ENCODE results near the gene FGGY.

Gene FGGY

GRCh38 chr1:59418363-59419144, 121.7 kb downstream of the FGGY start:
- DNase-seq, result no peak

GRCh38 chr1:59419361-59420140, 122.7 kb downstream of the FGGY start:
- no peak for DNase-seq

GRCh38 chr1:59421232-59421920, 124.5 kb downstream of the FGGY start:
- no peak for DNase-seq

- DNase-seq, result no peak
Measured at GRCh38 chr1:59422921-59423575, 126.2 kb downstream of the FGGY start.

GRCh38 chr1:59427155-59427554, 130.3 kb downstream of the FGGY start:
- DNase-seq, result no peak

- DNase-seq, result no peak
Measured at GRCh38 chr1:59427784-59428183, 130.9 kb downstream of the FGGY start.

- DNase-seq, result no peak
Measured at GRCh38 chr1:59428828-59429227, 131.9 kb downstream of the FGGY start.

- no peak for DNase-seq
Measured at GRCh38 chr1:59429656-59430055, 132.8 kb downstream of the FGGY start.

- DNase-seq, result no peak
Measured at GRCh38 chr1:59431566-59432294, 134.8 kb downstream of the FGGY start.

GRCh38 chr1:59432531-59433439, 135.9 kb downstream of the FGGY start:
- no peak for DNase-seq

- DNase-seq, result no peak
Measured at GRCh38 chr1:59433440-59433813, 136.5 kb downstream of the FGGY start.

- no peak for DNase-seq
Measured at GRCh38 chr1:59434336-59434735, 137.4 kb downstream of the FGGY start.

GRCh38 chr1:59436637-59437036, 139.7 kb downstream of the FGGY start:
- DNase-seq, result no peak

- no peak for DNase-seq
Measured at GRCh38 chr1:59438058-59438560, 141.2 kb downstream of the FGGY start.

- no peak for DNase-seq
Measured at GRCh38 chr1:59442492-59442891, 145.6 kb downstream of the FGGY start.

- DNase-seq, result no peak
Measured at GRCh38 chr1:59443310-59443709, 146.4 kb downstream of the FGGY start.

GRCh38 chr1:59444520-59444919, 147.6 kb downstream of the FGGY start:
- DNase-seq, result no peak

- no peak for DNase-seq
Measured at GRCh38 chr1:59445040-59445439, 148.1 kb downstream of the FGGY start.

- DNase-seq, result no peak
Measured at GRCh38 chr1:59446257-59446901, 149.5 kb downstream of the FGGY start.

GRCh38 chr1:59452026-59452425, 155.1 kb downstream of the FGGY start:
- DNase-seq, result no peak

- no peak for DNase-seq
Measured at GRCh38 chr1:59452559-59452958, 155.7 kb downstream of the FGGY start.
